Activated B cell treated with CpG ODN at 0.5 μM for 24 hours (primary cell): ENCODE results near the gene CSPG4. TPM values are rescaled to one million over a fixed set of nuclear protein-coding genes. Genes with fewer than 3 reads are reported as not detected.

ENCODE experiments used
- ATAC-seq: fragments of 200-7000 bp; cut with Tn5 transposase; one replicate; pipeline ENCODE4 v1.10.0; 2021; ENCODE audit warnings: low read depth, mild to moderate bottlenecking, moderate library complexity
- CTCF ChIA-PET: fragments of 350-600 bp; sonication (Branson Sonifier 250); formaldehyde crosslinking; loops from one replicate; lab custom pipeline; 2021; ENCODE audit warnings: antibody characterized with exemption; lab: Charles Lee
- POLR2A ChIA-PET: fragments of 350-600 bp; sonication (Branson Sonifier 250); formaldehyde crosslinking; loops from one replicate; lab custom pipeline; 2021; ENCODE audit warnings: antibody characterized with exemption; lab: Charles Lee
- DNase-seq: peaks from one replicate; pipeline ENCODE4 v3.0.0; 2022
- H3K27ac Mint-ChIP-seq: one replicate; pipeline ENCODE4 v1.8.0; 2020; ENCODE audit warnings: mixed read lengths
- H3K27me3 Mint-ChIP-seq: one replicate; pipeline ENCODE4 v1.8.0; 2021; ENCODE audit warnings: mixed read lengths
- H3K36me3 Mint-ChIP-seq: one replicate; pipeline ENCODE4 v1.8.0; 2021; ENCODE audit warnings: low read depth, mixed read lengths
- H3K4me1 Mint-ChIP-seq: one replicate; pipeline ENCODE4 v1.8.0; 2021; ENCODE audit warnings: mixed read lengths
- H3K4me3 Mint-ChIP-seq: one replicate; pipeline ENCODE4 v1.8.0; 2020; ENCODE audit warnings: mild to moderate bottlenecking, mixed read lengths
- H3K9me3 Mint-ChIP-seq: one replicate; pipeline ENCODE4 v1.8.0; 2020; ENCODE audit warnings: mixed read lengths
- intact Hi-C: fragments of 100-400 bp; cut with micrococcal nuclease; formaldehyde crosslinking; loops from one replicate; pipeline ENCODE4 v1.15.1; 2024
- total RNA-seq: library from RNA; stranded (reverse); gene quantifications from 2 replicates; pipeline ENCODE4 v1.2.3, GENCODE V29; 2022
- TF ChIP-seq, protein P1 (sequence below): fragments of 200-600 bp; IDR thresholded peaks from one replicate; pipeline ENCODE4 v1.8.0; 2022; ENCODE audit warnings: antibody characterized with exemption, mild to moderate bottlenecking

The CSPG4 gene
- total RNA-seq, 1 donor from 2014 or later = not detected

DNA sequence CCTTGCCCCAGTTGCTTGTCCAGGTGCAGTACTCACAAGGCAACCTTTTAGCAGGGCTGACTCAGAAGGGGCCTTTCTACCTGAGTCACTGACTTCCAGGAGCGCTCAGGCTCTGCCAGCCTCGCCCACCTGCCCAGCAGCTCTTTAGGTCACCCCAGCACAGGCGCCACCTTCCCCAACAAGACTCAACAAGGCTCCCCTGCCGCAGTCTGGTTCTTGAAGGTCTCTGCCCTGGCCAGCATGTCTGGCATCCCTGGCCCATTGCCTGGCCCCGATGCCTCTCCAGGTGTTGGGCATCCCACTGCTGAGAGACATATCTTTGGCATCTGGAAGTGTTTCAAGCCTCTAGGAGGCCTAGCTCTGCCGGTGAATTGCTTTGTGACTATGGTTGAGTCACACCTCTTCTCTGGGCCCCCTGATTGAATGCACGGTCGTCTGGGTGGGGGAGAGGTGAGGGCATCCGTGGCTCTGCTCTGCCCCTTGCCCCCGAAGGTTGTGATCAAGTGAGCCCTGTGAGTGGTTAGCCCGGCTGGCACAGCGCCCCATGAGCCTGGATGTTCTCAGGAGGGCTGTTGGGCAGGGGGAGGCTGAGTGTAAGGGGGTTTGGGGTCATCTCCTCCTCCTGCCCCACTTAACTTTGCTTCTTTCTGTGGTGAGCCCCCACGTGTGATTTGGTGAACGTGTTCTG, 43.3 kb downstream of the CSPG4 start:
- H3K27me3 Mint-ChIP-seq = peaks cover 4% of the 10 kb centered on the region
- POLR2A ChIA-PET = no interaction called here
- TF ChIP-seq, protein P1, sequence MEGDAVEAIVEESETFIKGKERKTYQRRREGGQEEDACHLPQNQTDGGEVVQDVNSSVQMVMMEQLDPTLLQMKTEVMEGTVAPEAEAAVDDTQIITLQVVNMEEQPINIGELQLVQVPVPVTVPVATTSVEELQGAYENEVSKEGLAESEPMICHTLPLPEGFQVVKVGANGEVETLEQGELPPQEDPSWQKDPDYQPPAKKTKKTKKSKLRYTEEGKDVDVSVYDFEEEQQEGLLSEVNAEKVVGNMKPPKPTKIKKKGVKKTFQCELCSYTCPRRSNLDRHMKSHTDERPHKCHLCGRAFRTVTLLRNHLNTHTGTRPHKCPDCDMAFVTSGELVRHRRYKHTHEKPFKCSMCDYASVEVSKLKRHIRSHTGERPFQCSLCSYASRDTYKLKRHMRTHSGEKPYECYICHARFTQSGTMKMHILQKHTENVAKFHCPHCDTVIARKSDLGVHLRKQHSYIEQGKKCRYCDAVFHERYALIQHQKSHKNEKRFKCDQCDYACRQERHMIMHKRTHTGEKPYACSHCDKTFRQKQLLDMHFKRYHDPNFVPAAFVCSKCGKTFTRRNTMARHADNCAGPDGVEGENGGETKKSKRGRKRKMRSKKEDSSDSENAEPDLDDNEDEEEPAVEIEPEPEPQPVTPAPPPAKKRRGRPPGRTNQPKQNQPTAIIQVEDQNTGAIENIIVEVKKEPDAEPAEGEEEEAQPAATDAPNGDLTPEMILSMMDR = no peak
- DNase-seq (no peak), ATAC-seq (no peak)
- CTCF ChIA-PET = no interaction called here
- H3K36me3 Mint-ChIP-seq = no peaks in the 10 kb centered on the region
- intact Hi-C loops = no loop called here
- H3K4me3 Mint-ChIP-seq = no peak overlapping the region
- H3K9me3 Mint-ChIP-seq = no peaks in the 10 kb centered on the region
- no peak overlapping the region for H3K27ac Mint-ChIP-seq
- H3K4me1 Mint-ChIP-seq = peaks cover 1% of the 10 kb centered on the region

DNA sequence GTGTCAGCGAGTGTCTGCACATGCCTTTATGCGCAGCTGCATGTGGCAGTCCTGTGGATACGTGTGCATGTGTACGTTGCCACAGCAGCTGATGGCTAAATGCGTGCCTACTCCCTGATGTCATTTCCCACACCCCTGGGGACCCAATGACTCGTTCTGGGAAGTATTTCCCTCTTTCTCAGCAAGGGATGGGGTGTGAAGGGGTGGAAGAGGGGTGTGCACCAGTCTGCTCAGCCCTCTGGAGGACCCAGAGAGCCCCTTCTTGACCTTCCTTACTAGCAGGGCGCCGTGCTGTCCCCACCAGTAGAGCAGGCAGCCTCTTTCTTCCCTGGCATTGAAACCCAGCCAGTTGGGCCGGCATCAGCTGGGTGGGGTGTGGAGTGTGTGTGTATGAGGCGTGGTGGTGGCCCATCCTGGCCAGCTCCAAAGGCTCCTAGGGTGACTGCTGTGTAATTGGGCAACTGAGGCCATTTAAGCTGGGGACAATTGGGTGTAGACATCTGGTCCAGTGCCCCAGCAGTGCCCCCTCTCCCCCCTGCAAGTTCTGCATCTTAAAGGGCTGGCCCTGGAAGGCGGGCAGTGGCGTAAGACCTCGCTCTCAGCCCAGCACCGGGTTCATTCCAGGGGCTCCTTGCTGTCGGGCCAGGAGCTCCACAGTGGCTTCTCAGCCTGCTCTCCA, 45.7 kb downstream of the CSPG4 start:
- ChIA-PET POLR2A (no interaction called here), CTCF (no interaction called here)
- ATAC-seq (no peak), DNase-seq (no peak)
- peaks cover 4% of the 10 kb centered on the region for H3K27me3 Mint-ChIP-seq
- no peaks in the 10 kb centered on the region for H3K36me3 Mint-ChIP-seq
- H3K4me1 Mint-ChIP-seq = no peaks in the 10 kb centered on the region
- H3K9me3 Mint-ChIP-seq = no peaks in the 10 kb centered on the region
- intact Hi-C loops = no loop called here
- no peak overlapping the region for H3K27ac Mint-ChIP-seq
- H3K4me3 Mint-ChIP-seq = no peak overlapping the region
- TF ChIP-seq, protein P1 = no peak

DNA sequence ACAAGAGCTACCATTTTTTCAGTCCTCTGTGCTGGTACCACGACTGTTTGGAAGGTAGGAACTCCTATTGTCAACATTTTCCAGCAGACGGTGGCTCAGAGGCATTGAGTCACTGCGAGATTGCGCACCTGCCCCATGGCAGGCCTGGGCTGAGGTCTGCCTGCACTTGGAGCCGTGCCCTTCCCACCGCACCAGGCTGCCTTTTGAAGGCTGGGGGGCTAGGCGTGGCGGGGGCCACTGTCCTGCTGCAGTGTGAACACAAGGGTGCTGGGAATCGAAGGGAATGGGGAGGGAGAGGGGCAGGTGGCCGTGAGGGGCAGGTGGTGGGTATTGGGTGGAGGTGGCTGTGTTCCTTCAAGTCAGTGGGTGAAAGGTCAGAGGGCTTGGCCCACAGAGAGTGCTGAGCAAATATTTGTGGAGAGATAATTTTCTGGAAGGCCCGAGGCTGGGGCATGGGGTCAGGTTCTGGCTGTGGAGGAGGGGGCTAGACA, 48.7 kb downstream of the CSPG4 start:
- ChIA-PET CTCF (no interaction called here), POLR2A (no interaction called here)
- Mint-ChIP-seq H3K27ac (no peak overlapping the region), H3K36me3 (no peaks in the 10 kb centered on the region), H3K27me3 (peaks cover 6% of the 10 kb centered on the region), H3K4me3 (no peak overlapping the region), H3K4me1 (no peaks in the 10 kb centered on the region), H3K9me3 (no peaks in the 10 kb centered on the region)
- TF ChIP-seq, protein P1 = no peak
- no peak for DNase-seq
- no peak for ATAC-seq
- intact Hi-C loops = no loop called here

DNA sequence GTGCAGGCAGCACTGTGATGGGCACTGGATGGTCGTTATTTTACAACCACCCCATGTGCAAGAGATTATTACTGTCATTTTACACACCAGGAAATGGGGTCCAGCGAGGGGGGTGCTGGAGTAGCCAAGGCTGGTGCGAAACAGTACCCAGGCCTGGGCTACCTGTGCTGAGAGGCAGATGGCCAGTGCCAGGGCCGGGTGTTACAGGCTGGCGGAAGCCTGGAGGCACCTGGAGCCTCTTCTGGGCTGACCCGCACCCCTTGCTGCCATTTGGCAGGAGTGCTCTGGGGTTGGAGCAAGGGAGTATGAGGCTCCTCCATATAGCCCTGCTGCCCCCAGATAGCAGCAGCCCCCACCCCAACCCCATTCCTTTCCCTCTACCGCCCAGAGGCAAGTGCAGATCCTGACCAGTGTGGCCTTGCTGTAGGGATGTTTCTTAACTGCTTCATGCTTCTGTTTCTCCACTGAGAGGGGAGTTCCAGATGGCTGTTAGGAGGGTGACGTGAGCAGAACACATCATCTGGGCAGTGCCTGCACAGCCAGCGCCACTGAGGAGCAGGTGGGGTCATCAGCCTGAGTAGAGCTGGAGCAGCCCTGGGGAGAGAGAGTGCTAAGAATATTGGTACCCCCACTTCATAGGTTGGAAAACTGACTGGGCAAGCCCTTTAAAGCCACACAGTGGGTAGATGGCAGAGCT, 49.7 kb downstream of the CSPG4 start:
- intact Hi-C loops = no loop called here
- H3K9me3 Mint-ChIP-seq = no peaks in the 10 kb centered on the region

More for the DNA sequence above, 49.7 kb downstream of the CSPG4 start:
- ChIA-PET CTCF (no interaction called here), POLR2A (no interaction called here)
- Mint-ChIP-seq H3K4me1 (no peaks in the 10 kb centered on the region), H3K36me3 (no peaks in the 10 kb centered on the region), H3K4me3 (no peak overlapping the region), H3K27ac (no peak overlapping the region), H3K27me3 (peaks cover 6% of the 10 kb centered on the region)
- ATAC-seq (no peak), DNase-seq (no peak)
- TF ChIP-seq, protein P1 = no peak
